ENCODE results near the gene TAGLN2.

TAGLN2 gene

GRCh38 chr1:159924791-159925718 lies at the start of gene TAGLN2:
Gene TAGLN2, minus strand, starts transcription at chr1:159925507. Its CDS starts 4,998 bp downstream, at chr1:159920509.
- peak; percentile 90 for DNase-seq

DNA sequence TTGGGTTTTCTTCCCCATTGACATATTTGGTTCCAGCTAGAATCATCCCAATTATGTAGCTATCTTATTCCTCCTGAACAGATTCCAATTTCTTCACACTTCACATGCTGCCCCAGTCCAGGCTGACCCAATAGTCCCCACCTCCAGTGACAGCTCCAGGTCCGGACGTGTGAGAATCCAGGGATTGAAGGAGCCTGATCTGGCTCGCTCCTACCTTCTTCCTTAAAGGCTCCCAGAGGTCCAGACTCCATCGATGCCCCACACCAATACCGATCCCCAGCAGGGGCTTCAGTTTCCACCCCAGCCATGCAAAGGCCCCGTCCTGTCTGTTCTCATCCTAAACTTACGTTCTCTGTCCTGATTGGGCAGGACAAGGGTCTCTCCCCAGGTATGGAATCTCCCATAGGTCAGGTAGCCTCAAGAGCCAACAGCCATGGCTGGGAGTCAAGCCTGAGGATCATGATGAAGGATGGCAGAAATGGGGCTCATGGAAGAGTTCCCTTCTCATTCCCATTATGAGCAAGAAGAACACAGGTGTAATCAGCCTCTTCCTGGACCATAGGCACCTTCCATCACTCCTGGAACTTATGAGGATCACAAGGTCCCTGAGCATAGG lies 49.2 kb upstream of the TAGLN2 start:
- no peak for DNase-seq

DNA sequence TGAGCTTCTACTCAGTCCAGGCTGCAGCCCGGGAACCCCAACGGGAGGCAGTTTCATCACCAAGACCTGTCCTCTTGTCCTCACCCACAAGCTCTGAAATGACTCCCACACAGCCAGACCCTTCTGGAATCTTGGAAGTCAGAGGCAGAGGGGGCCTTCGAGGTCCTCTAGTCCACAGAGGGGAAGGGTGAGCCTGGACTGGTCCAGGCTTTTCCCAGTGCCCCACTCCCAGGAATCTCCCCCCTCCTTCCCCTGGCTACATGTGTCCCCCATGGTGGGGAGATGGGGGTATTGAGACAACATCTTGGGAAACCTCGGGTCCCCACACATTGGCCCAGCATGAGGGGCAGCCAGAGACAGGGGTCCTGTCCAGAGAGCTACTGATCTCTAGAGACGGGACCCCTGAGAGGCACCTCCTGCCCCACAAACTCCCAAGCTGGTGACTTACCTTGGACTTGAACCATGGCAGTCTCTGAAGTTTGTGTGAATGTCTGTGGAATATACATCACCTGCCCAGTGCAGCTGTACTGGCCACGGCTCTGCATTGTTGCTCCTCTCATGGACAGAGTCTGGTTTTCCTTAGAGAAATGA lies 48.1 kb upstream of the TAGLN2 start:
- no peak for DNase-seq

DNA sequence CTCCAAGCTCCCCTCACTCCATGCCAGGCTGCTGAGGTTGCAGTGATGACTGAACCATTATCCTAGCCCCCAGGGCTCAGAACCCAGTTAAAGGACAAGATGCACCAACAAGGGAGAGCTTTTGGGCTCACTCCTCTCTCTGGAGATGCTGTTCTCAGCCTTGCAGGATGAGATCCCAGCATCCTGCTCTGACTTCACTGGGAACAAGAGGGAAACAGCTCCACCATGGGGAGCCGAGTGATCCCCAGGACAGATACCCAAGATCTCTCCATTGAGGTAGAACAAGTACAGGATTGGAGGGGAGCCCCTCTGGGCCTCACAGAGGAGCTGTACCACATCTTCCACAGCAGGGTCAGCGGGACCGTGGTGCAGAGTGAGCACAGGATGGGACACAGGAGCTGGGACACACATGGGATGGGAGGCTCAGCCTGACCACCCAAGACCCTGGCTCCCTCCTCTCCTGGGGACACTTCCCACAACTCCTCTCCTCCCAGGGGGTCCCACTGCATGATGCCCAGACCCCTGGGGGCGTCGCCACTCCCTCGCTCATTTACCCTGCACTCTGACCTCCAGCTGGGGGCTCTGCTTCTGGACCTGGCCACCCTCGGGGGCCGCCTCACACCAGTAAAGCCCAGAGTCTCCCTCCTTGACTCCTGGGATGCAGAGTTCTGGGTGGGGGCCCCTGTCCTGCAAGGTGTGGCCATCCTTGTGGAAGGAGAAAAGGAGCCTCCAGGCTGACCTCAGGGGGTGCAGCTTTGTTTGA lies 47.3 kb upstream of the TAGLN2 start:
- DNase-seq = no peak

- no peak for DNase-seq
Measured at GRCh38 chr1:159970932-159971342, 45.6 kb upstream of the TAGLN2 start.

DNA sequence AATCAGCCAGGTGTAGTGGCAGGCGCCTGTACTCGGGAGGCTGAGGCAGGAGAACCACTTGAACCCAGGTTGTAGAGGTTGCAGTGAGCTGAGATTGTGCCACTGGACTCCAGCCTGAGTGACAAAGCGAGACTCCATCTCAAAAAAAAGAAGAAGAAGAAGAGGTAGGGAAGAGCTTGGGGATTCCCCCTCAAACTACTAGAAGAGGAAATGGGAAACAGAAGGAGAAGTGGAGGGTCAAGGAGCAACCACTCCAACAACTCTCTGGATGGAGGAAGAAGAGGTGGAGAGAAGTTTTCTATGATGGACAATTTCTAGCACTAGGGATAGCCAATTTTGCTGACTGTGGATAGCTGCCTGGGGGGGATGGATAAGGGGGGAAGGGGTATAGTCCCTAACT lies 43.6 kb upstream of the TAGLN2 start:
- peak; percentile 29 for DNase-seq

- no peak for DNase-seq
Measured at GRCh38 chr1:159965263-159965662, 40.0 kb upstream of the TAGLN2 start.

DNA sequence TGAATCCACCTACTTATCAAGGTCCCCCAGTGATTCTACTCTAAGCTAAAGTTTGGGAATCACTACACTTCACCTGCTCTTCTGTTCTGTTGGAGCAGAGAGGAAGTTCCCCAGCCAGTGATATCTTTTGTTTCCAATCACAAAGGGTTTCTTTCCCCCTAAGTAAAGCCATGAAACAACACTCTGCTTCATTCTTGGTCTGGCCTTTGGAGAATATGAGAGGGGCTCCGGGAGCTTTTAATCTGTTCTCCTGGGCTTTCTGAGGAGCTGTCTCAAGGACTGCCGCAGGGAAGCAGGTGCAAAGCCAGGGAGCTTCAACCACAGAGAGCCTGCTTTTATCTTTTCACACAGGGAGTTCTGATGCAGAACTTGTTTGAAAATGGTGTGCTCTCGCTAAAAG lies 38.8 kb upstream of the TAGLN2 start:
- DNase-seq = no peak

DNA sequence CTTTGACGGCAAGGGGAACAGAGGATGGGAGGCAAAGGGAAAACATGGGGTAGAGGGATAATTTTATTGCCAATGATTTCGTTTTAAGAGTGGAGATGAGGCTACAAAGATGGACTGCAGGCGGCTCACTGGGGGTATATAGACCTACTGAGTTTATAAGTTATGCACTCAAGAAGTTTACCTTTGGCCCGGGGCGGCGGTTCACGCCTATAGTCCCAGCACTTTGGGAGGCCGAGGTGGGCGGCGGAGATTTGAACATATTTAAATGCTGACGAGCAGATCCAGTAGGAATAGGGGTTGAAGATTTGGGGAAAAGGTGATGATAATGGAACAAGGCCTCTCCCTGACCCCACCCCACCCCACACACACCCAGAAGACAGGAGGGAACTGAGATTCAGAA lies 36.9 kb upstream of the TAGLN2 start:
- DNase-seq = no peak

GRCh38 chr1:159961636-159962035 lies 36.3 kb upstream of the TAGLN2 start:
- no peak for DNase-seq

GRCh38 chr1:159960721-159961381 lies 35.5 kb upstream of the TAGLN2 start:
- DNase-seq = no peak

DNA sequence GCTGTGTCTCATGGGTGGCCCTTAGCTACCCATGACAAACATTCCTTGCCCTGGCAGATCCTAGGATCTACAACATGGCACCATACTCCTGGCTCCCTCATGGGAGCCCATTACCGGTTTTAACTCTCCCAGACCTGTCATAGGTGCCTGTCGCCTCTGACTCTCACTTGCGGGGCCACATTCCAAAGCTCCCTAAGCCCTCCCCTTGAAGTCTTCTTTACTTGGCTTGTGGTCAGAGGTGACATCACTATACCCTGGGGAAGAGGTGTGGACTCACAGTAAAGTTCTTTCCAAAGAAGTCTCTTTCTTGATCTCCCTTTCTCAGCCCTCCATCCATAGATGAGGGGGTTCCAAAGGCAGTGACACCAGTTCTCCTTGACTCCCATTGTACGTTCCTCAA lies 34.1 kb upstream of the TAGLN2 start:
- DNase-seq = no peak

DNA sequence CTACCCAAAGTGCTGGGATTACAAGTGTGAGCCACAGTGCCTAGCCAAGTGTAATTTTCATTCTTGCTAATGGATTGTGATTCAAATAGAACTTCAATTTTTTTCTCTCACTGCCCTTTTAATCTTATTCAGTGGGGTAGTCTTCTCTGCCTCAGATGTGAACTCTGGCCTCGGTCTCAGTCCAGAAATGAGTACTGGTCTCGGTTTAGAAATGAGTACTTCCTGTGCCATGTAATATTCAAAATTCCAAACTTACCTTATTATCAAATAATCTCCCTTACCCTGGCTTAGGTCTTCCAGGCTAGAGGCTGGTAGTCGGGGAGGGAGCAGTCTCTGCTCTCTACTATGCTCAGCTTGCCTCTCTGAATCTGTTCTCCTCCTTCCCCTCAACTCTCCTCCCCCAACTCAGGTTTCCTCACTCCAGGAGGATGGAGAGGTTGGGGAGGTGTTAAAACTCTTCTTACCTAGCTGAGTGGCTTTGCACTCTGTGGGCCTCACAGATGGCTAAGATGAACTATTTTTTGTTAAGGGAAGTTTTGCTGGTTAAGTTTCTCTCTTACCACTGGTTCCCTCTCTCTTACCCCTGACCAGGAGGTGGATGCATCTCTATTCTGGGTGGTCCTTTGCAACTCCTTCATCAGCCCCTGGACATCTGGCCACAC lies 33.5 kb upstream of the TAGLN2 start:
- DNase-seq = no peak

DNA sequence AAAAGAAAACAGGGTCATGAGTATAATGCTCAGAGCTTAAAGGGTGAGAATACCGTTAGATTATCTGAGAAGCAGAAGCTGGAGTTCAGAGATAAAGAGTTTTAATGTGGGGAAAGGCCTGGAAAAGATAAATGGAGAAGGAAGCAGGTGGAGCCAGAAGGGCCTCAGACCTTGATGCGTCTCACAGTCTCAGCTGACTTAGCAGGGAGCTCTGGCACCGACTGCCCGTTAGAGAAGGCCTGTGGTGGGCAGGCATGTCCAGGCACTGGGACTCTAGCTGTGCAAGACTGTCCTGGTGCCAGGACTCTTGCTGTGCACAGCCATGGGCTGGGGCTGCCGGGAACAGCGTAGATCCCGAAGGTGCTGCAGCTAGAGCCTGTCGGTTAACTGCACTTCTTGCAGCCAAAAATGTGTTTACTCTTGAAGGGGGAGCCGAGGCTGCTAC lies 32.5 kb upstream of the TAGLN2 start:
- DNase-seq = no peak

- DNase-seq = no peak
Measured at GRCh38 chr1:159955456-159955855, 30.1 kb upstream of the TAGLN2 start.

DNA sequence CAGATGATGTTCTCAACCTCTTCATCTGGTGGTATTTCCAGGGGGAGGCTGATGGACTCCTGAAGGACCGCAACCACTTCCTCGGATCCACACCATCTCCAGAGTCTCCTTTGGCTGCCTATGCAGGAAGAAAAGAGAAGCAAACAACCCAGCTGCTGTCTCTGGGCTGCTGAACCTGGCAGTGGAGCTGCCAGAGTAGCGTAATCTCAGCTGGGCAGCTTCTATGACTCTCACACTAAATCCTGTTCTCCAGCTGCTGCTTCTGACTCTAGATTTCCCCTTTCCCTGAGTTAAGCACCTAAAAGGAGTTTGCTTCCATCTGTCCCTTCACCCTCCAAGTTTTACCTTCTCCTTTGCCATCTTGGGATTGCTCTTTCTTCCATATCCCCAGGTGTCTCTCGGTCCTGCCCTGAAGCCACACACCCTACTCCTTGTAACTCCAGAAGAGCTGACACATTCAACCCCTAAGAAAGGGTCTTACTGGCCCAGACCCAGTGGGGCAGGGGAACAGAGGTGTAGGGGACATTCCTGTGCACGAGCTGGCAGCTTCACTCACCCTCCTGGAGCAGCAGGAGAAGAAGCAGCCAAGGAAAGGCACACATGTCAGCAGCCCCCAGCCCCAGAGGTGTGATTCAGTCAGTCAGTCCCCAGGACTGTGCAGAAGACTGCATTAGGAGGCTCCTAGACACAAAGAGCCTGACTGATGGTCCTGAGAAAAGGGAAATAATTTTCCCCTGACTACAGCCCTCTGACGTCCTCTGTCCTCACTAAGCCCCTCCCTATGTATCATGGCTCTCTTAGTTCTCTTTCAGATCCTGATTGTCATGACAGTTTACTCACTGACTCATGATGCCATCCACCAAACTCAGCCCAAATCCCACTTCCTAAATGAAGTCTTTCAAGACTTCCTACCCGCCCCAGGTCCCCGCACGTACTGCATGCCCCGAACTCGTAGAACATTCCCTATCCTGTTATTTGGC lies 28.5 kb upstream of the TAGLN2 start, which contains the start of gene SLAMF9:
TSS of gene SLAMF9 (minus strand) at position 702 of the 980 bp plus-strand sequence. CDS start at position 602, 100 bp downstream.
- peak; percentile 93 for DNase-seq

DNA sequence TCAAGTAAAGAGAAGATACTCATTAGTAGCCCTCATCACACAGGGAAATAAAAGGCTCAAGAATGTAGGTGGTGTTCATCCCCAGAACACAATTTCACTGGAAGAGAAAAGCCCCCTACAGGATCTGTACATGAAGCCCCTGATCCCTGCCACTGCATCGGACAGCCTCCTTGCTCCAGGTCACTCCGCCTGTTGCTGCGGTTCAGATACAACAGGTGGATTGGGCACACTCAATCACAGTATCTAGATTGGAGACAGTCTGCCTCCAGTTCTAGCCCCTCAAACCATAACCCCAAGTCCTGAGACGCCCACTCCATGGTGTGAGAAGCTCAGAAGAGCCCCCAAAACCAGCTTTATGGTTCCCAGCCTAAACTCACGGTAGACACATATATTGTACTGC lies 27.6 kb upstream of the TAGLN2 start:
- DNase-seq = no peak

DNA sequence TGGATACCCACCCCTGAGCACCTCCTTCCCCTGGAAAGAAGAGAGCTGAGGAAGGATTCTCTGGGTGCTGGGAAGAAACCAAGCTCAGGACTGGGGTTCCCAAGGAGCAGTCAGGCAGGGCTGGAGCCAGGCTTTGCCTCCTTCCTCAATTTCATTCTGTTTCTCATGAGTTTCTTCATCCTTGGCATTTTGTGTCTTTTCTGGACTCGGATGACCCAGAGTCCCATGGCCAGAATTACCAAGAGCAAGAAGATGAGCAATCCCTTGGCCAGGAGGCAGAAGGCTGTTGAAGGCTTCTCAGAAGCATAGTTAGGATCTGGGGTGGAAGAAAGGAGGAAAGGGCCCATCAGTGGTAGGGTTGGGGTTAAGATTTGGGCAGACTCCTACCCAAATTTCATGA lies 26.2 kb upstream of the TAGLN2 start:
- DNase-seq = peak; percentile 90

DNA sequence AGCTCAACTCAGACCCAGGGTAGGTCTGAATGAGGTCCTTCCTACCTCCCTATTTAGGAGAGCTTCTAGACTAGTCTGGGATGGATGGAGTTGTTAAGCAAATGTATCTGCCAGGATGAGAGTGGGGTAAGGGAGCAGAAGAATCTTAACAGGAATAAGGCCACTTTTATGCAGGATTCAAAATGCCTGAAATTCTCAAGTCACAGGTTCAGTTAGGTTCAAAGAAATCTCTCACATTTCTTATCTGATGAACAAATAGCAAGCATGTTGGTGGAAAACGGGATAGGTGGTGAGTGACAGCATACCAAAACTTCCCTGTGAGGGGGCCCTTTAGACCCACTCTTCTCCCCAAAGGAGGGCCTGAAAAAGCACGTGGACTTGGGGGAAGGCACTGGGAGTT lies 25.7 kb upstream of the TAGLN2 start:
- no peak for DNase-seq

GRCh38 chr1:159949981-159950381 lies 24.7 kb upstream of the TAGLN2 start:
- peak; percentile 54 for DNase-seq

GRCh38 chr1:159949123-159949522 lies 23.8 kb upstream of the TAGLN2 start:
- DNase-seq = no peak

Measured in inflammatory macrophage treated with lipopolysaccharide for 4 hours (primary cell).